ENCODE data around the gene NFATC2IP. TPM values are rescaled to one million over a fixed set of nuclear protein-coding genes. Genes with fewer than 3 reads are reported as not detected.

Gene NFATC2IP
- total and polyA plus RNA-seq, 2 of the 13 experiments (the other 11 are each of a cell fraction or from before 2014, with no cell fraction given) = 32.1 to 48.5 TPM

GRCh38 chr16:28935924-28936783, 14.6 kb upstream of the NFATC2IP start (continued):
- TF ChIP-seq ZNF367 (CRISPR knock-in tag; IDR thresholded peaks at IDR 0.05; ENCODE audit: borderline replicate concordance) (no peak), ZBTB49 (CRISPR knock-in tag; IDR thresholded peaks at IDR 0.05; ENCODE audit: borderline replicate concordance) (no peak), ZNF674 (CRISPR knock-in tag; IDR thresholded peaks at IDR 0.05; ENCODE audit: low read depth) (no peak), ZNF460 (CRISPR knock-in tag; IDR thresholded peaks at IDR 0.05; ENCODE audit: borderline replicate concordance) (peak; percentile 72; the same call in 1 of the 2 replicates), FOXP1 (IDR thresholded peaks at IDR 0.05) (no peak), FOXP1 (CRISPR knock-in tag; IDR thresholded peaks at IDR 0.05) (no peak), ZNF317 (CRISPR knock-in tag; IDR thresholded peaks at IDR 0.05) (no peak), ZNF143 (CRISPR knock-in tag; IDR thresholded peaks at IDR 0.05) (no peak), ZNF501 (CRISPR knock-in tag; IDR thresholded peaks at IDR 0.05) (peak; percentile 84), KLF16 (CRISPR knock-in tag; IDR thresholded peaks at IDR 0.05) (no peak; a peak in 1 of 4 replicates), ZNF281 (CRISPR knock-in tag; IDR thresholded peaks at IDR 0.05; ENCODE audit: borderline replicate concordance) (no peak), ZNF839 (CRISPR knock-in tag; IDR thresholded peaks at IDR 0.05; ENCODE audit: borderline replicate concordance) (no peak), HIC2 (CRISPR knock-in tag; IDR thresholded peaks at IDR 0.05; ENCODE audit: low read depth) (no peak), ZFP37 (CRISPR knock-in tag; IDR thresholded peaks at IDR 0.05; ENCODE audit: borderline replicate concordance) (no peak), THAP8 (CRISPR knock-in tag; IDR thresholded peaks at IDR 0.05; ENCODE audit: borderline replicate concordance) (no peak), PHF21A (CRISPR knock-in tag; IDR thresholded peaks at IDR 0.05) (0 out of 2 replicates have a peak, but pooled peaks have one; percentile 21), MTF1 (CRISPR knock-in tag; IDR thresholded peaks at IDR 0.05) (no peak), CSRNP2 (CRISPR knock-in tag; conservative IDR thresholded peaks at IDR 0.05; ENCODE audit: low read depth) (no peak)

Measured in HepG2 (cell line).